ENCODE data around the gene DGAT2. TPM values are rescaled to one million over a fixed set of nuclear protein-coding genes. Genes with fewer than 3 reads are reported as not detected.

DGAT2 gene
- total RNA-seq, 1 donor from 2014 or later, result 6.2 TPM

- ATAC-seq (no peak), DNase-seq (no peak)
- intact Hi-C loops (cut with DNase I), result no loop called here
- H3K27ac ChIP-seq, result no peak overlapping the region
- H3K36me3 ChIP-seq, result no peaks in the 10 kb centered on the region
- H3K4me1 ChIP-seq, result no peaks in the 10 kb centered on the region
- H3K4me3 ChIP-seq, result no peak overlapping the region
- H3K9me3 ChIP-seq, result no peaks in the 10 kb centered on the region
- H3K27me3 ChIP-seq, result no peaks in the 10 kb centered on the region
- TF ChIP-seq CTCF (IDR thresholded peaks at IDR 0.05), result no peak
Measured at GRCh38 chr11:75782540-75783263, 14.1 kb downstream of the DGAT2 start.

GRCh38 chr11:75783416-75784084, 15.0 kb downstream of the DGAT2 start:
- no peak for TF ChIP-seq CTCF (IDR thresholded peaks at IDR 0.05)
- intact Hi-C loops (cut with DNase I), result no loop called here
- Histone ChIP-seq H3K4me1 (no peaks in the 10 kb centered on the region), H3K27me3 (no peaks in the 10 kb centered on the region), H3K36me3 (no peaks in the 10 kb centered on the region), H3K4me3 (no peak overlapping the region), H3K9me3 (no peaks in the 10 kb centered on the region), H3K27ac (no peak overlapping the region)
- ATAC-seq (no peak), DNase-seq (no peak)

- TF ChIP-seq CTCF (IDR thresholded peaks at IDR 0.05), result no peak
- DNase-seq, result no peak
- no peaks in the 10 kb centered on the region for H3K36me3 ChIP-seq
- no peak overlapping the region for H3K27ac ChIP-seq
- intact Hi-C loops (cut with DNase I), result no loop called here
- no peaks in the 10 kb centered on the region for H3K27me3 ChIP-seq
- no peak for ATAC-seq
- no peaks in the 10 kb centered on the region for H3K9me3 ChIP-seq
- H3K4me3 ChIP-seq, result no peak overlapping the region
- H3K4me1 ChIP-seq, result no peaks in the 10 kb centered on the region
Measured at GRCh38 chr11:75784085-75784478, 15.5 kb downstream of the DGAT2 start.

GRCh38 chr11:75784506-75784905, 15.9 kb downstream of the DGAT2 start:
- ATAC-seq, result no peak
- H3K36me3 ChIP-seq, result no peaks in the 10 kb centered on the region

GRCh38 chr11:75785187-75785586, 16.6 kb downstream of the DGAT2 start:
- TF ChIP-seq CTCF (IDR thresholded peaks at IDR 0.05), result no peak
- intact Hi-C loops (cut with DNase I), result no loop called here

More at GRCh38 chr11:75784506-75784905, 15.9 kb downstream of the DGAT2 start:
- intact Hi-C loops (cut with DNase I), result no loop called here
- no peak for TF ChIP-seq CTCF (IDR thresholded peaks at IDR 0.05)
- H3K27me3 ChIP-seq, result no peaks in the 10 kb centered on the region
- no peak for DNase-seq
- H3K4me1 ChIP-seq, result no peaks in the 10 kb centered on the region
- H3K27ac ChIP-seq, result no peak overlapping the region
- H3K9me3 ChIP-seq, result no peaks in the 10 kb centered on the region
- H3K4me3 ChIP-seq, result no peak overlapping the region

More at GRCh38 chr11:75785187-75785586, 16.6 kb downstream of the DGAT2 start:
- Histone ChIP-seq H3K36me3 (no peaks in the 10 kb centered on the region), H3K9me3 (no peaks in the 10 kb centered on the region), H3K4me3 (no peak overlapping the region), H3K27ac (no peak overlapping the region), H3K27me3 (no peaks in the 10 kb centered on the region), H3K4me1 (no peaks in the 10 kb centered on the region)
- no peak for ATAC-seq
- DNase-seq, result no peak

Measured in upper lobe of right lung (tissue), 1 donor.